HCT116 (cell line): ENCODE results near the gene PLSCR5.

ENCODE experiments used
- ATF3 ChIP-seq: IDR thresholded peaks from 2 replicates; pipeline ENCODE4 v1.6.1; 2012
- CEBPB ChIP-seq: IDR thresholded peaks from 2 replicates; pipeline ENCODE4 v1.6.1; 2012; ENCODE audit warnings: low read depth
- CTCF ChIP-seq, 3 experiments: fragments of 200-600 bp in 1 of 3; sonication (generic) in 1 of 3; IDR thresholded peaks in 2 of 3; conservative IDR thresholded peaks in 1 of 3; 2 replicates each; pipeline ENCODE4 v1.5.1; 2012 to 2017; ENCODE audit warnings: low read depth in 2 of 3, low read length in 2 of 3, antibody characterized with exemption in 1 of 3, borderline replicate concordance in 1 of 3, control low read depth in 1 of 3, mild to moderate bottlenecking in 1 of 3, mixed read lengths in 1 of 3, mixed run types in 1 of 3, moderate library complexity in 1 of 3; ENCODE audit not compliant: insufficient read depth in 1 of 3
- EGR1 ChIP-seq: IDR thresholded peaks from 2 replicates; pipeline ENCODE4 v1.6.1; 2012; ENCODE audit warnings: low read depth
- FOSL1 ChIP-seq: IDR thresholded peaks from 2 replicates; pipeline ENCODE4 v1.6.1; 2012; ENCODE audit warnings: low read depth
- MAX ChIP-seq: IDR thresholded peaks from 2 replicates; pipeline ENCODE4 v1.6.1; 2012
- POLR2AphosphoS5 ChIP-seq: IDR thresholded peaks from 2 replicates; pipeline ENCODE4 v1.6.1; 2011; ENCODE audit warnings: mild to moderate bottlenecking, low read depth, low read length, moderate library complexity
- REST ChIP-seq: IDR thresholded peaks from 2 replicates; pipeline ENCODE4 v1.6.1; 2012; ENCODE audit warnings: low read depth
- SIN3A ChIP-seq: IDR thresholded peaks from 2 replicates; pipeline ENCODE4 v1.6.1; 2012; ENCODE audit warnings: low read depth
- TCF7L2 ChIP-seq: IDR thresholded peaks from 2 replicates; pipeline ENCODE4 v1.7.0; 2011; ENCODE audit warnings: borderline replicate concordance, inconsistent platforms; ENCODE audit not compliant: insufficient read depth, insufficient read length; ENCODE audit errors: extremely low read depth
- ZBTB33 ChIP-seq: IDR thresholded peaks from 2 replicates; pipeline ENCODE4 v1.6.1; 2011; ENCODE audit warnings: mild to moderate bottlenecking, low read length, moderate library complexity; ENCODE audit not compliant: insufficient replicate concordance; ENCODE audit errors: extremely low read depth
- ZFX ChIP-seq: fragments of 450-650 bp; IDR thresholded peaks from 2 replicates; pipeline ENCODE4 v1.6.1; 2017

GRCh38 chr3:146536681-146537080, 68.5 kb downstream of the PLSCR5 start:
- no peak for TF ChIP-seq ATF3
- no peak for TF ChIP-seq ZBTB33
- TF ChIP-seq CTCF (IDR thresholded peaks at IDR 0.05 in 2 of 3, conservative IDR thresholded peaks at IDR 0.05 in 1 of 3; ENCODE audit: borderline replicate concordance in 1 of 3, insufficient read depth in 1 of 3, low read depth in 2 of 3, low read length in 2 of 3), result no peak
- TF ChIP-seq ZFX, result no peak
- no peak for TF ChIP-seq CEBPB
- TF ChIP-seq MAX, result no peak
- TF ChIP-seq EGR1, result no peak
- no peak for TF ChIP-seq SIN3A
- TF ChIP-seq TCF7L2, result no peak
- TF ChIP-seq FOSL1, result no peak
- no peak for TF ChIP-seq REST
- TF ChIP-seq POLR2AphosphoS5, result no peak
